ENCODE measurements around the gene RHNO1.
"Not testable (repeated sequence)": the region's sequence is repeated elsewhere in the genome, so short reads cannot be mapped to it uniquely, and the experiment has no call there.

RHNO1 gene

DNA sequence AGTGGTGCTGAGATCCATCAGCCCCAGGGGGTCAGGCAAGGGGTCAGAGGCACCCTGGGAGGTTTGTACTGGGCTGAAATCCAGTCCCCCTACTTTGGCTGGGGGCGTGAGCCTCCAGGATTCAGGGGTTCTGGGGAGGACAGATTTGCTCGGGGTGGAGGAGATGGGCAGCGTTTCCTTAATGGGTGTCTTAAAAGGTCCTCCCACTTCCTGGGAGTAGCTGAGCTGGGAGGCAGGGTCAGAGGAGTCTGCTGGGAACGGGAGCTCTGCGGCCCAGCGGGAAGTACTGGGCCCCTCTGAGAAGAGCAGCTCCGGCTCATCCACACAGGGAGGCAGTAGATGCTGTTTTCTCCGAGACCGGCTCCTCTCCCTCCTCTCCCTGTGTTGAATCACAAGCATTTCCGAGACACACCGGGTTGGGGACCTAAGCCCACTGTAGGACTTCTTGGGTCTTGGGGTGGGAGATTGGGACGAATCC, 18.0 kb upstream of the RHNO1 start:
- DNase-seq (ENCODE audit: low read depth) = no peak

DNA sequence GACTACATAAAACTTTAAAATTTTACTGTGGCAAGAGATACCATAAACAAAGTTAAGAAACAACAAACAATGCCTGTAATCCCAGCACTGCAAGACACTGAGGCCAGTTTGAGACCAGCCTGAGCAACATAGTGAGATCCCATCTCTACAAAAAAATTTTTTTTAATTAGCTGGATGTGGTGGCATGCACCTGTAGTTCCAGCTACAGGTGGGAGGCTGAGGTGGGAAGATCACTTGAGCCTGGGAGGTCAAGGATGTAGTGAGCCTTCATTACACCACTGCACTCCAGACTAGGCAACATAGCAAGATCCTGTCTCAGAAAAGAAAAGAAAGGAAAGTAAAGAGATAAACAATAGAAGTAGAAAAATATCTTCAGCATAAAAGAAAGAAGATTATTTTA, 16.9 kb upstream of the RHNO1 start:
- DNase-seq (ENCODE audit: low read depth) = no peak

DNA sequence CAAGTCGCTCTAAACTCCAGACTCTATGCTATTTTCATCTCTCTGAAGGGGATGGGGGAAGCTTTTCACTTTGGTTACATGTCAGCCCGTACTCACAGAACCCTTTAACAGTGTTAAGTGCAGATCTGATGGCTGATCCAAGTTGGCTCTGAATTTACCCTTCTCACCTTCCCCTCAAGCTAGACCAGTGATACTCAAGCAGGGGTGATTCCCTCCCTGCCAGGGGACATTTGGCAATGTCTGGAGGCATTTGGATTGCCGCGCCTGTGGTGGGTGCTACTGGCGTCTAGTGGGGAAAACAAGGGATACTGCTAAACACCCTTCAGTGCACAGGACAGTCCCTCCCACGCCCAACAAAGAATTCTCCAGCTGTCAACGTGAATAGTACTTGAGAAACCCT, 14.1 kb upstream of the RHNO1 start:
- no peak for DNase-seq (ENCODE audit: low read depth)

DNA sequence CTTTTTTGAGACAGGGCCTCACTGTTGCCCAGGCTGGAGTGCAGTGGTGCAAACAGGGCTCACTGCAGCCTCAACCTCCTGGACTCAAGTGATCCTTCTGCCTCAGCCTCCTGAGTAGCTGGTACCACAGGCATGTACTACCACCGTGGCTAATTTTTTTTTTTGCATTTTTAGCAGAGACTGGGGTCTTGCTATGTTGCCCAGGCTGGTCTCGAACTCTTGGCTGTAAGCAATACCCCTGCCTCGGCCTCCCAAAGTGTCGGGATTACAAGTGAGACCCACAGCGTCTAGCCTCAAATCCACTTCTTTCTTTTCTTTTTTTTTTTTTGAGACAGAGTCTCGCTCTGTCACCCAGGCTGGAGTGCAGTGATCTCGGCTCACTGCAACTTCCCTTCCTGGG, 13.6 kb upstream of the RHNO1 start:
- not testable (repeated sequence) for DNase-seq (ENCODE audit: low read depth)

DNA sequence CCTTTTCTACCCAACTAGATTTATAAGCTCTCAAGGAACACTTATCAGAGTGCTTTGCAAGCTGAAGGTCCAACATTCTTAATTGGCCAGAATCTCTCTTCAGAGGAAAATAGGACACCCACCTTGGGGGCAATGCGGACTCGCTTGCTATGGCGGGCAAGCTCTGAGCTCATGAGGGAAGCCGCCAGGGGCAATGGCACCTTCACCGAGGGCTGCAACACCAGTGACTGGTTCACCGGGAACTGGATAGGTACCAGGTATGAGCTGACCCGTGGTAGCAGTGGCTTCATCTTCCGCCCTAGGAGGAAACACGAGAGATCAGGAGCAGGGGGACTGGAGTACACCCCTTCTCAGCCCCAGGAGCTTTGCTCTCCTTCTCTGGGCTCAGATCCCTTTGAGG, 12.8 kb upstream of the RHNO1 start:
- no peak for DNase-seq (ENCODE audit: low read depth)

DNA sequence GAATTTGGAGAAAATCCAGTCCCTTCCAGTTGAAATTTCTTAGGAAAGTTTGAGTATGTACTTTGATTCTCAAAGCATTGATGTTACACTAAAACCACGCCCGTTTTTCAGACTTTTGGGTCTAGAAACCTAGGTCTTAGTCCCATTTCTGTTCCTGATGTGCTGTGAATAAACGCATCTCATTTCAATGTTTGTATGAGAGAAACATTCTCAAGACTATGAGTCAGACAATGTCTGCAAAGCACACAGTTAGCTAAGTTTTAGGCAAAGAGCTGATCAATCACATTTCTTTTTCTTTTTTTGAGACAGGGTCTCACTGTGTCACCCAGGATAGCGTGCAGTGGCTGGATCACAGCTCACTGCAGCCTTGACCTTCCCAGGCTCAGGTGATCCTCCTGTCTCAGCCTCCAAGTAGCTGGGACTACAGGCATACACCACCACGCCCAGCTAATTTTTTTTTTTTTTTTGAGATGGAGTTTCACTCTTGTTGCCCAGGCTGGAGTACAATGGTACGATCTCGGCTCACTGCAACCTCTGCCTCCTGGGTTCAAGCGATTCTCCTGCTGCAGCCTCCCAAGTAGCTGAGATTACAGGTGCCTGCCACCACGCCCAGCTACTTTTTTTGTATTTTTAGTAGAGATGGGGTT, 7.9 kb upstream of the RHNO1 start:
- not testable (repeated sequence) for DNase-seq (ENCODE audit: low read depth)

DNA sequence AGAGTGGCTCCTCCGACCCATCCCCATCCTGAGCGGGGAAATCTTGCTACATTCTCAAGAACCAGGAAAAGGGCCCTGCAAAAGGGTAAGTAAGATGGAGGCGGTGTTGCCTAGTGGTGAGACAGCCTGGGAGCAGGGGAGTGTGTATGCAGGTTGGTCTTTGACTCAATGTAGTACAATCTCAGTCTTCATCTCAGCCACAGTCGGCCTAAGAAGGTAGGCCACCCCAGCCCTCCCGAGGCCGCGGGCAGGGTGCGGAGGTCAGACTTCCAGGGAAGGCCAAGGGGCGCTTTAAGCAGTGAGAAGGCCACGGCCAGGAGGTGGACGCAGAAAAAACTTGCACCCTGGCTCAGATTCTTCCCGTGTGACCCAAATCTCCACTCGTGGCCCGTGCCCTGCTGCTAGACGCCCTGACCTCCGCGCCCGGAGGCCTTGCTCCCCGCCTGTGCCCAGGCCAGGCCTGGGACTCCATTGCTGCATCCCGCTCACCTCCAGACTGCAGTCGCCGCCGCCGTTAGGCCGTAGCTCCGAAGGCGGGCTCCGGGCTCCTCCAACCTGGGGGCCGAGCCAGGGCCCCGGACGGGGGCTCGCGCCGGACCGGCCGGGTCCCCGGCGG, 484 bp upstream of the RHNO1 start:
- DNase-seq (ENCODE audit: low read depth) = no peak

DNA sequence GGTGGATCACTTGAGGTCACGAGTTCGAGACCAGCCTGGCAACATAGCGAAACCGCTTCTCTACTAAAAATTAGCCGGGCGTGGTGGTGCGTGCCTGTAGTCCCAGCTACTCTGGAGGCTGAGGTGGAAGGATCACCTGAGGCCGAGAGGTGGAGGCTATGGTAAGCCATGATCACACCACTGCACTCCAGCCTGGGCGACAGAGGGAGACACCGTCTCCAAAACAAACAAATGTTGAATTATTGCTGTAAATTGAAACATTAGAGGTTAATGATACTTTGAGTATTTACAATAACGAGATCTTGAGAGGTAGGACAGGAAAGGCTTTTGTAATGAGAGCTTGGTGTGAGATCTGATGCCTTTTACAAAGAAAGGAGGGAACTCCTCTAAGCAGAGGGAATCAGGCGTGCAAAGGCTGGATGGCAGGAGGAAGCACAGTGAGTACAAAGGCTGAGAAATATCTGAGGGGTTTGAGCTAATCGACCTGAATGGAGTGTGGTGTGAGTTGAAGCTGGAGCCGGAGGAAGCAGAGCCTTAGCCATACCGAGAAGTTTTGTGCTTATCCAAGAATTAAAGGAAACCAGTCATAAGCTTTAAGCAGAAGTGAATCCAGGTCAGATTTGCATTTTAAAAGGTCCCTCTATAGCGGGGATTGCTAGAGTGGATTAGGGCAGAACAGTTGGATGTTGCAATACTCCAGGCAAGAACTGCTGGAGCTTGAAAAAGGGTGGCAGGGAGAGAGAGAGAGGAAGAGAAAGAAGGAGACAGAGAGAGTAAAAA, 1.1 kb downstream of the RHNO1 start:
- DNase-seq (ENCODE audit: low read depth) = no peak

DNA sequence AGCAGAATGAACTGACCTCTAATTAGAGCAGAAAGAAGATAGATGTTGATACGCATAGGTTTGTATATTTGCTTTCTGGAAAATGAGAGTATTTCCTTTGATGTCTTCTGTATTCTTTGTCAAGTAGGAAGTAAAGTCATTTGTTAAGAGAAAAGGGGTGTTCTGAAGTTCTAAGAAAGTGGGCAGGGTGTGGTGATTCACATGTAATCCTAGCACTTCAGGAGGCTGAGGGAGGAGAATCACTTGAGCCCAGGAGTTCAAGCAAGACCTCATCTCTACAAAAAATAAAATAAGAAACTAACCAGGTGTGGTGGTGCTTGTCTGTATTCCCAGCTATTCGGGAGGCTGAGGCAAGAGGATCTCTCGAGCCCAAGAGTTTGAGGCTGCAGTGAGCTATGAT, 2.8 kb downstream of the RHNO1 start:
- no peak for DNase-seq (ENCODE audit: low read depth)

DNA sequence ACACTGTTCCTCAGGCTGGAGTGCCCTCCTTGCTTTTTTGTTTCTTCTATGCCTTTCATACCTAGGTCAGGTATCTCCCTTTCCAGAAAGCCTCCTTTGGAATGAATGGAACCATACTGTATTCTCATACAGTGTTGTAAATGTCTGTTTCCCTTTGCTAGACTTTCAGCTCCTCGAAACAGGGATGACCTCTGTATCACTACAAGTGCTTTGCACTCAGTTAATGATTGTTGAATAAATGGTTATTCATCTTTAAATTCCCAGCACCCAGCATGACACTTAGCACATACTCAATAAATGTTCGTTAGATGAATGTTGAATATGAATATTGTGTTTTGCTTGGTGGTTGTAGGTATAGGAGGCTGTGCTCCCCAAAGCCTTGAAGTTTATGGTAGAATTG, 7.8 kb downstream of the RHNO1 start:
- no peak for DNase-seq (ENCODE audit: low read depth)

DNA sequence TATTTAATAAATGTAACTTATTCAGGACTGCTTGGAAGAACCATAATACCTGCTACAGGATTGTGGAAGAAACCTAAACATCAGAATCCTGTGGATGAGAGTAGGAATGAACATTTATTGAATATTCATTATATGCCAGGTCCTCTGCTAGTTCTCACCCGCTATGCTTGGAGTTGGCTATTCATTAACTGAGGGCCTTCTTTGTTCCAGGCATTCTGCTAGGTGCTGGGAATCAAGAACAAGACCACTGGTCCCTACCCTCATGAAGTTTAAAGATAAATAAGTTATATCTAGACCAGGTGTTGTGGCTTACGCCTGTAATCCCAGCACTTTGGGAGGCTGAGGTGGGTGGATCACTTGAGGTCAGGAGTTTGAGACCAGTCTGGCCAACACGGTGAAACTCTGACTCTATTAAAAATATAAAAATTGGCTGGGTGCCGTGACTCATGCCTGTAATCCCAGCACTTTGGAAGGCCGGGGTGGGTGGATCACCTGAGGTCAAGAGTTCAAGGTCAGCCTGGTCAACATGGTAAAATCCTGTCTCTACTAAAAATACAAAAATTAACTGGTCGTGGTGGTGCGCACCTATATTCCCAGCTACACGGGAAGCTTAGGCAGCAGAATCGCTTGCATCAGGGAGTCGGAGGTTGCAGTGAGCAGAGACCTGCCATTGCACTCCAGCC, 9.9 kb downstream of the RHNO1 start:
- DNase-seq (ENCODE audit: low read depth) = no peak

DNA sequence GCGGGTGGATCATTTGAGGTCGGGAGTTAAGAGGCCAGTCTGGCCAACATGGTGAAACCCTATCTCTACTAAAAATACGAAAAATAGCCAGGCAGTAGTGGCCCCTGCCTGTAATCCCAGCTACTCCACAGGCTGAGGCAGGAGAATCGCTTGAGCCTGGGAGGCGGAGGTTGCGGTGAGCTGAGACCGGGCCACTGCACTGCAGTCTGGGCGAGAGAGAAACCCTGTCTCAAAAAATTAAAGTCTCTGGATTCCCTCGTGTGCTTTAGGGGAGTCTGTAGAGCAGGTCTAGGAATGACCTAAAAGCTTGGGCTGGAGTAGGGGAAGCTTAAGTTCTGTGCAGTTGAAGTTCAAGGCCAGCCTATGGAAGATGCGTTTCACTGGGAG, 13.0 kb downstream of the RHNO1 start:
- no peak for DNase-seq (ENCODE audit: low read depth)

DNA sequence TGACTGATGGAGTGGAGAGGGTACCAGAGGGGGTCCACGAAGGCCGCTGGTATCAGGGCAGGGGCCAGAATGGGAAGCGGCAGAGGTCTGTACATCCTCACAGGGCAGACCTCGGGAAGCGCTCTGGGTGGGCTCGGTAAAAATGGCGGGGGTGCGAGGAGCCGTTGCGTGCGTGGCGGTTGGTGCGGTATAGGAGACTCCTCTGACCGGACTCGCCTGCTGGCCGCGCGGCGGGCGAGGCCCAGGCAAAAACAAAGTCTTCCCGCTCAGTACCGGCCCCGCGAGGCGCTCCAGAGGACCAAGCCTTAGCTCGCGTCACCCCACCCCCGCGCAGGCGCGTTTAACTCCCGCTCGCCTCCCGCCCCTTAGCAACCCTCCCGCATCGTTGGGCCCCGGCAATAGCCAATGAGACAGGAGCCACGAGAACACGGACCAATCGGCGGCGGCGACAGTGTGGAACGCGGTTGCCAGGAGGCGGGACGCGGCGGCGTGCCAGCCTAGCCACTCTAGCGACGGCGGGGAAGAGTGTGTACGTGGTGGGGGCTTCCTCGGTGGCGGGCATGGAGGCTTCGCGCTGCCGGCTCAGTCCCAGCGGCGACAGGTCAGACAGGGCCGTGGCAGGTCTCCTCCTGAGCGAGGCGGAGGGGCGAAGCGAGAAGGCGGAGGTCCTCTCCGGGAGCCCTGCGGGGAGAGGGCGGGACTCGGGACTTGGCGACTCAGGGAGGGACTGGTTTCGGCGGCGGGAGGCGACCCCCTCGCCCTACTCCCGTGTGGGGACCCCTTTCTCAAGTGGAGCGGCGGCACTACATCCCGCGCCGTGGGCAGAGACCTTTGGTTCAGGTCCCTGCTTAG, 13.6 kb downstream of the RHNO1 start, which contains the start of gene TULP3:
Gene TULP3 (plus strand): TSS at position 504 of the 852 bp plus-strand sequence. CDS start 57 bp downstream, at position 561.
- peak; percentile 84 for DNase-seq (ENCODE audit: low read depth)

DNA sequence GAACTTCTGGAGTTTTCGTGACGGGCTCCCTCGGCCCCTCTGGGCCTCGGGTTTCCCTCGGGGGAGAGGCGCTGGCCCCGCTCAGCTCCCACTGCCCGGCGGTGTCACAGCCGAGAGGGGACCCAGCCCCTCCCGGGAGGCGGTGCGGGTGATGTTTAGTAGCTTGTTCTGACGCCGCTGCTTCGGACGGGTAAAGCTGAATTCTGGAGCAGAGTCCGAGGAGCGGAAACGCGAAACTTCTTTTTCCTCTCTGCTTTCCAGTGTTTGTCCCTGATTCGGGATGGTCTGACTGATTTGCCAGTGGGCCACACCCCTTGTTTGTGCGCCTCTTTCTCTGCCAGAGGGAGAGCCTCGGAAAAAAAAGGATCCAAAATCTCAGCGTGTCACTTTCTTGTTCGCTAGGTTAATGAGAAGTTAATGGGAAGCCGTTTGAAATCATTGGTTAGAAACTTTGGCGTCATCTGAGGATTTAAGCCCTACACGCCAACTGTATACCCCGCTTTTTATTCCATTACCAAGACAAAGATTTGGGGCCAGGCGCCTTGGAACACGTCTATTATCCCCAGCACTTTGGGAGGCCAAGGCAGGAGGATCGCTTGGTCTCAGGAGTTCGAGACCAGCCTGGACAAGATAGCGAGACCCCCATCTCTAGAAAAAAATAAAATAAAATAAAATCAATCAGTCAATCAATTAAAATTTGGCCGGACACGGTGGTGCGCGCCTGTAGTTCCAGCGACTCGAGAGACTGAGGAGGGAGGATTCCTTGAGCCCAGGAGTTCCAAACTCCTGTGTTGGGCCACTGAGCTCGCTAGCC, 14.4 kb downstream of the RHNO1 start:
- no peak for DNase-seq (ENCODE audit: low read depth)

DNA sequence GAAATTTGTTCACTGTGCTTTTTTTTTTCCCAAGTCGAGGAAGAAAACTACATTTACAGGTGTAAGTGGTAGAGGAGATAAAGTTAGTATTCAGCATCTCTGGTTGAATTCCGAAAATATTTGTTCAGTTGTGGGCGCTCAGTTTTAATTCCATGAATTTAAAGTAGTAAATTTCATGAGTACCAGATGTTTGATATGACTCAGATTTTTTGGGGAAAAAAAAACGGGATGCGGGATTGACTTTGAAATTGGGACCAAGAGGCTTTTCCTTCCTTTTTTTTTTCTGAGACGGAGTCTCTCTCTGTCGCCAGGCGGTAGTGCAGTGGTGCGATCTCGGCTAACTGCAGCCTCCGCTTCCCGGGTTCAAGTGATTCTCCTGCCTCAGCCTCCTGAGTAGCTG, 15.2 kb downstream of the RHNO1 start:
- DNase-seq (ENCODE audit: low read depth) = no peak

DNA sequence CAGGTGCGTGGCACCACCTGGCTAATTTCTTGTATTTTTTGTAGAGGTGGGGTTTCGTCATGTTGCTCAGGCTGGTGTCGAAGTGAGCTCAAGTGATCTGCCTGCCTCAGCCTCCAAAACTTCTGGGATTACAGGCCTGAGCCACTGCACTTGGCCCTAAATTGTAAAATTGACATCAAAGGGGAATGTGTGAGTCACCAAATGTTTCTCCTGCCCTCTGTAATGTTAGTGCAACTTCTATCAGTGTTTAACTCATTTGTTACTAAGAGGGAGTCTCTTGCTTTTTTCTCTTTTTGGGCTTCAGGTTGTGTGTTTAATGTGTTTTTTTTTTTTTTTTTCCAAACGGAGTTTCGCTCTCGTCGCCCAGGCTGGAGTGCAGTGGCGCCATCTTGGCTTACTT, 16.0 kb downstream of the RHNO1 start:
- DNase-seq (ENCODE audit: low read depth) = peak; percentile 52

DNA sequence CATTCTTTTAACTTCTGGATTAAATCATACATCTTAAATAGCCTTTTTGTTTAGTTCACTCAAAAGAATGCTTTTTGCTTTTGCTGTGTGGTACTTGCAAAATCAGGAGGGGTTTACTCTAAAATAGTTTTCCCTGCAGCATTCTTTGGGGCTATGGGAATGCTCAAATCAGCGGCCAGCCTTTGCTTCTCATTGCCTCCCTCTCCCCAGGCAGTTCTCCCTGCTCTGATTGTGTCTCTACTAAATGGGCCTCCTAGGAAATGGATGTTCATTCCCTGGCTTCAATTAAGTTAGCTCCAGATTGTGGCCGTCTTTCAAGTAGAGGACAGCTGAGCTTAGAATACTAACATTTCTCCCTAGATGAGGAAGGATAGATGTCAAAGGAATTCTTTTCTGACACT, 18.0 kb downstream of the RHNO1 start:
- no peak for DNase-seq (ENCODE audit: low read depth)

DNA sequence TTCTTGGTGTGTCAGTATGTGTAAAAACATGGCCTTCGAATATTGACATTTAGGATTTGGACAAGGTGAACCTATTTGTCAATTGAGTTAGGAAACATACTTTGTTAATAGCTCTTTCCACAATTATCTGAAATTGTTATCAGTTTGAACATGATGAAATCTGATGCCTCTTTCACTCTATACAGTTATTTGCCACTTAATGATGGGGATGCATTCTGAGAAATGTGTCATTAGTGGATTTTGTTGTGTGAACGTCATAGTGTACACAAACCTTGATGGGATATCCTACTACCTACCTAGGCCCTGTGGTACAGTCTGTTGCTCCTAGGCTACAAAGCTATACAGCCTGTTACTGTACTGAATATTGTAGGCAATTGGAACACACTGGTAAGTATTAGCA, 18.5 kb downstream of the RHNO1 start:
- DNase-seq (ENCODE audit: low read depth) = no peak

DNA sequence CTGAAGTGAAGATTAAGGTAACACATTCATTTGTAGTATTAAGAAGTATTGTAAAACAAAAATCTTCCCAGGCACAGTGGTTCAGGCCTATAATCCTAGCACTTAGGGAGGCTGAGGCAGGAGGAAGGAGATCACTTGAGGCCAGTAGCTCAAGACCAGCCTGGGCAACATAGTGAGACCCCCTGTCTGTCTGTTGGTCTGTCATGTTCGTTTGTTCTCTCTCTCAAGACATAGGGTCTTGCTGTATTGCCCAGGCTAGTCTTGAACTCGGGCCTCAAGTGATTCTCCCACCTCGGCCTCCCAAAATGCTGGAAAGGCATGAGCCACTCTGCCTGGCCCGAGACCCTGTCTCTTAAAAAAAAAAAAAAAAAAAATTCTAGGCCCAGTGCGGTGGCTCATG, 20.4 kb downstream of the RHNO1 start:
- no peak for DNase-seq (ENCODE audit: low read depth)

DNA sequence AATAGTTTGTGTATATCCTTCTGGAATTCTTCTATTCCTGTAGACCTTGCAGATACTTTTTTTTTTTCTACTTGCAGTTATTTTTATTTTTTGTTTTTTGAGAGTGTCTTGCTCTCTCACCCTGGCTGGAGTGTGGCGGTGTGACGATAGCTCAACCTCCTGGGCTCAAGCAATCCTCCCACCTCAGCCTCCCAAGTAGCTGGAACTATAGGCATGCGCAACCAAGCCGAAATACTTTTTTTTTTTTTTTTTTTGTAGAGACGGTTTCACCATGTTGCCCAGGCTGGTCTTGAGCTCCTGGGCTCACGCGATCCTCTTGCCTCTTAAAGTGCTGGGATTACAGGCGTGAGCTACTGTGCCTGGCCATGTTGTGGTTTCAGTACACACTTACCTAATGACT, 23.6 kb downstream of the RHNO1 start:
- DNase-seq (ENCODE audit: low read depth) = no peak

Data from non-pigmented ciliary epithelial cell (primary cell).